Measurements from ENCODE around the gene PRR20G. TPM values are rescaled to one million over a fixed set of nuclear protein-coding genes. Genes with fewer than 3 reads are reported as not detected.

The PRR20G gene
- total and polyA plus RNA-seq, 2 donors (not counting 1 experiment from before 2014, with no cell fraction given) = not detected

DNA sequence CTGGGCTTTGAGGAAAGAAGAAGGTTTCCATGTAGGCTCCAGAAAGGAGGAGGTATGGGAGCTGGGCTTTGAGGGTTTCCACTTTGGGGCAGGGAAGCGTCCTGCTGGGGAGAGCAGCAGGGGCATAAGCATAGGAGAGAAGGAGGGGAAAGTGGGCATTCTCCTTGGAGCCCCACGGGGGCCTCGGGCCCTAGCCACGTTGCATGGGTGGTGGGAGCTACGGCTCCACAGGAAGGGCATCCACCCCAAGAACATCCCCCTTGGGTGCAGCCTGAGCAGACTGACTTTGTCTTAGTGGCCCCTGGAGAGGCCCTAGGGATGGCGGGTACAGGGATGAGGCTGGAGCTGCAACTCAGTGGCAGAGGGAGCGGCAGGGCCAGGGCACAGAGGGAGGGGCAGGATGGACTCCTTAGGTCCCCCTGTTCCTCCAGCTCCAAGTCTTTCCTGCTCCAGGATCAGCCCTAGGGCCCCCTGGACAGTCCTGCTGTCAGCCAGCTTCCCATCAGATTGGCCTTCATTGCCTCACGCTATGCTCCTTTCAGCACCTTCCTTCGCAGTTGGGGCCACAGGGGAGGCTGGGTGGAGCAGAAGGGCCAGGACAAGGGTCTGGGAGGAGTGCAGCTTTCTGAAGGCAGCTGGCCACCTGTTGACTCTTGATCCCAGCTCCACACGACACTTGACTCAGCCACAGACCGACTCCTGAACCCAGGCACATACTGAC, 22.9 kb downstream of the PRR20G start:
- Histone ChIP-seq H3K27ac (ENCODE audit: insufficient read depth, low read length) (no peak overlapping the region), H3K27me3 (ENCODE audit: control insufficient read depth, insufficient read depth, low read length) (no peaks in the 10 kb centered on the region), H3K9ac (ENCODE audit: insufficient read depth, low read length) (no peak overlapping the region), H2AFZ (ENCODE audit: low read length) (no peak overlapping the region), H4K20me1 (ENCODE audit: control insufficient read depth, extremely low read depth, insufficient read depth, low read length) (no peaks in the 10 kb centered on the region), H3K4me1 (ENCODE audit: control insufficient read depth, extremely low read depth, insufficient read depth, low read length) (no peaks in the 10 kb centered on the region), H3K9me3 (ENCODE audit: control insufficient read depth, insufficient read depth, low read depth, low read length) (no peaks in the 10 kb centered on the region), H3K79me2 (ENCODE audit: control insufficient read depth, insufficient read depth, low read length) (no peaks in the 10 kb centered on the region), H3K4me2 (ENCODE audit: extremely low read depth, insufficient read depth, low read length) (no peak overlapping the region), H3K4me3 (replicated peaks in 1 of 4; ENCODE audit: control extremely low read depth in 1 of 4, insufficient read depth in 1 of 4, low read depth in 3 of 4, low read length in 4 of 4) (no peak overlapping the region), H3K36me3 (ENCODE audit: control insufficient read depth, insufficient read depth, low read length) (no peaks in the 10 kb centered on the region)
- DNase-seq (ENCODE audit: low read depth in 2 of 2) = no peak
- no peak for TF ChIP-seq EZH2 (IDR thresholded peaks at IDR 0.05; ENCODE audit: low read length, missing control alignments)
- TF ChIP-seq, protein P1, sequence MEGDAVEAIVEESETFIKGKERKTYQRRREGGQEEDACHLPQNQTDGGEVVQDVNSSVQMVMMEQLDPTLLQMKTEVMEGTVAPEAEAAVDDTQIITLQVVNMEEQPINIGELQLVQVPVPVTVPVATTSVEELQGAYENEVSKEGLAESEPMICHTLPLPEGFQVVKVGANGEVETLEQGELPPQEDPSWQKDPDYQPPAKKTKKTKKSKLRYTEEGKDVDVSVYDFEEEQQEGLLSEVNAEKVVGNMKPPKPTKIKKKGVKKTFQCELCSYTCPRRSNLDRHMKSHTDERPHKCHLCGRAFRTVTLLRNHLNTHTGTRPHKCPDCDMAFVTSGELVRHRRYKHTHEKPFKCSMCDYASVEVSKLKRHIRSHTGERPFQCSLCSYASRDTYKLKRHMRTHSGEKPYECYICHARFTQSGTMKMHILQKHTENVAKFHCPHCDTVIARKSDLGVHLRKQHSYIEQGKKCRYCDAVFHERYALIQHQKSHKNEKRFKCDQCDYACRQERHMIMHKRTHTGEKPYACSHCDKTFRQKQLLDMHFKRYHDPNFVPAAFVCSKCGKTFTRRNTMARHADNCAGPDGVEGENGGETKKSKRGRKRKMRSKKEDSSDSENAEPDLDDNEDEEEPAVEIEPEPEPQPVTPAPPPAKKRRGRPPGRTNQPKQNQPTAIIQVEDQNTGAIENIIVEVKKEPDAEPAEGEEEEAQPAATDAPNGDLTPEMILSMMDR (conservative IDR thresholded peaks at IDR 0.05 in 1 of 2, IDR thresholded peaks at IDR 0.05 in 1 of 2; ENCODE audit: low read depth in 1 of 2, low read length in 2 of 2) = no peak

DNA sequence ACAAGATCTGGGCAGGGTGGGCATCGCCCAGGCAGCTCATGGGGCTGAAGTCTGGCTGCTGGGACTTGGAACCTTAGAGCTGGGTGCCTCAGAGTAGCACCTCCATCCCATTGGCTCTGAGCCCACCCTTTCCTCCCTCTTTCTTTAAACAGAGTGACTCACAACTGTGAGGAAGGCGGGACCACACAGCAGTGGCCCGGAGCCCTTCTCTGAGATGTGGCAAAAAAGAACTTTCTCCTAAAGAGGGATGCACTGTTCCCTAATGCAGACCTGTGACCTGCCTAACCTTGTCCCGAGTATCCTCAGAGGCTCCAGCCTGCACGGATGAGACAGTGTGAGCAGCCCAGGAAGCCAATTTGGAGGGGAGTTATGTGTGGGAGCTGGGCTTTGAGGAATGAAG, 23.6 kb downstream of the PRR20G start:
- no peak overlapping the region for H3K9ac ChIP-seq (ENCODE audit: insufficient read depth, low read length)
- H3K27me3 ChIP-seq (ENCODE audit: control insufficient read depth, insufficient read depth, low read length) = no peaks in the 10 kb centered on the region
- no peaks in the 10 kb centered on the region for H3K9me3 ChIP-seq (ENCODE audit: control insufficient read depth, insufficient read depth, low read depth, low read length)
- DNase-seq (ENCODE audit: low read depth in 2 of 2) = peak in 1 of 2 donors; percentile 21
- H3K4me3 ChIP-seq (replicated peaks in 1 of 4; ENCODE audit: control extremely low read depth in 1 of 4, insufficient read depth in 1 of 4, low read depth in 3 of 4, low read length in 4 of 4) = no peak overlapping the region
- no peak overlapping the region for H3K27ac ChIP-seq (ENCODE audit: insufficient read depth, low read length)
- H4K20me1 ChIP-seq (ENCODE audit: control insufficient read depth, extremely low read depth, insufficient read depth, low read length) = no peaks in the 10 kb centered on the region
- no peaks in the 10 kb centered on the region for H3K79me2 ChIP-seq (ENCODE audit: control insufficient read depth, insufficient read depth, low read length)
- no peak for TF ChIP-seq EZH2 (IDR thresholded peaks at IDR 0.05; ENCODE audit: low read length, missing control alignments)
- TF ChIP-seq, protein P1 (conservative IDR thresholded peaks at IDR 0.05 in 1 of 2, IDR thresholded peaks at IDR 0.05 in 1 of 2; ENCODE audit: low read depth in 1 of 2, low read length in 2 of 2) = no peak
- no peaks in the 10 kb centered on the region for H3K4me1 ChIP-seq (ENCODE audit: control insufficient read depth, extremely low read depth, insufficient read depth, low read length)
- H2AFZ ChIP-seq (ENCODE audit: low read length) = no peak overlapping the region
- H3K36me3 ChIP-seq (ENCODE audit: control insufficient read depth, insufficient read depth, low read length) = no peaks in the 10 kb centered on the region
- H3K4me2 ChIP-seq (ENCODE audit: extremely low read depth, insufficient read depth, low read length) = no peak overlapping the region

DNA sequence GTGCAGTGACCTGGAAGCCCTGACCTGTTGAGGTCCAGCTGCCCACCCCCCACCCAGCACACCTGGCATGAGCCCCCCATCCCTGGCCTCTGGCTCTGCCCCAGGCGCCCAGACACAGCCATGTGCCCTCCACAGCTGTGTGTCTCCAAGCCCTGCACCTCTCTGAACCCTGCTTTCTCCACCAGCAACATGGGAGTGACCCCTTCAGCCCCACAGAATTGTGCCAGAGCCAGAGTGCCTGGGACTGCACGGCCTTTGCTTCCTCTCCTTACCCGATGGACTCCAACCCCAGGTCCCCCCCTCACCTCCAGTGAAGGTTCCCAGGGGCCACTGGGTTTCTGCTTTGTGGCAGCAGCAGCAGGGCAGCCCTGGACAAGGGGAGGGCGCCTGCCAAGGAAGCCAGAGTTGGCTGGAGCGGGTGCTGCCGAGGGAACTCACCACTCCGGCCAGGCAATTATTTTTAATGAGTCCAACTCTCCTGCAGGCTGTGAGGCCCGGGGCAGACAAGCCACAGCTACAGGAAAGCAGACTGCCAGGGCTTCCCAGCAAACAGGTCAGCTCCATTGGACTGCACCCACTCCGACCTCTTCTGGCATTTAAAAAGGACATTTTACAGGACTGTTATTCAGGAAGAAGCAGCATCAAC, 24.1 kb downstream of the PRR20G start:
- Histone ChIP-seq H3K4me2 (ENCODE audit: extremely low read depth, insufficient read depth, low read length) (no peak overlapping the region), H3K27ac (ENCODE audit: insufficient read depth, low read length) (no peak overlapping the region)

More for the DNA sequence above, 24.1 kb downstream of the PRR20G start:
- Histone ChIP-seq H3K27me3 (ENCODE audit: control insufficient read depth, insufficient read depth, low read length) (no peaks in the 10 kb centered on the region), H3K9ac (ENCODE audit: insufficient read depth, low read length) (no peak overlapping the region), H3K4me3 (replicated peaks in 1 of 4; ENCODE audit: control extremely low read depth in 1 of 4, insufficient read depth in 1 of 4, low read depth in 3 of 4, low read length in 4 of 4) (no peak overlapping the region), H2AFZ (ENCODE audit: low read length) (no peak overlapping the region), H3K36me3 (ENCODE audit: control insufficient read depth, insufficient read depth, low read length) (no peaks in the 10 kb centered on the region), H3K4me1 (ENCODE audit: control insufficient read depth, extremely low read depth, insufficient read depth, low read length) (no peaks in the 10 kb centered on the region), H4K20me1 (ENCODE audit: control insufficient read depth, extremely low read depth, insufficient read depth, low read length) (no peaks in the 10 kb centered on the region), H3K9me3 (ENCODE audit: control insufficient read depth, insufficient read depth, low read depth, low read length) (no peaks in the 10 kb centered on the region), H3K79me2 (ENCODE audit: control insufficient read depth, insufficient read depth, low read length) (no peaks in the 10 kb centered on the region)
- no peak for DNase-seq (ENCODE audit: low read depth in 2 of 2)
- no peak for TF ChIP-seq EZH2 (IDR thresholded peaks at IDR 0.05; ENCODE audit: low read length, missing control alignments)
- TF ChIP-seq, protein P1 (conservative IDR thresholded peaks at IDR 0.05 in 1 of 2, IDR thresholded peaks at IDR 0.05 in 1 of 2; ENCODE audit: low read depth in 1 of 2, low read length in 2 of 2) = no peak

Data from fibroblast of lung (primary cell).